Stimulated activated naive CD8-positive, alpha-beta T cell treated with anti-CD3 and anti-CD28 coated beads, Interleukin-15, Interleukin-2, amounts not matched to agents 100 U/mL and 50 U/mL, for 24 hours (primary cell): ENCODE measurements around the gene ASIC4.

Experiments
- ATAC-seq: fragments of 150-1000 bp; cut with Tn5 transposase; one replicate; pipeline ENCODE4 v1.10.0; 2021
- DNase-seq: peaks from one replicate; pipeline ENCODE4 v3.0.0; 2021

ASIC4 gene

DNA sequence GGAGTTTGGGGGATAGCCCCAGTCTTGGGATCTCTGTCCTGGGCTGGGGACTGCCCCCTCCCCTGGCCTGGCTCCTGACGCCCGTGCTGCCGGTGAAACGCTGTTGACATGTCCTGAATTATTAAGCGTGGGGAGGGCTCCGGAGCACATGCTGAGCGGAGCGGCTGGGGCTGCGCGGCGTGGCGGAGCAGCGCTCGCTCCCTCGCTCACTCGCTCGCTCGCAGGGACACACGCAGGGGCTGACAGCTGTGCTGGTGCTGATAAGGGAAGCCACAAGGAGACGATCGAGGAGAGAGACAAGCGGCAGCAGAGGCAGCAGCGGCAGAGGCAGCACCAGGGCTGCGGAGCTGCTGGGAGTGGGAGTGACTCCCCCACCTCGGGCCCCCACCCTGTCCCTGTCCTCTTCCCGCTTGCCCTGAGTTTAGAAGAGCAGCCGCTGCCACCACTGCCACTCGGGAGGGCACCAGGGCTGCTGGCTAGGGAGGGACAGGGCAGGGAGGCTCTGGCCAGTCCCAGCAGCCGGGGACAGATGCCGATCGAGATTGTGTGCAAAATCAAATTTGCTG, at the start of gene ASIC4:
TSS of gene ASIC4 (plus strand) at position 287 of the 566 bp plus-strand sequence. CDS start at position 530, 243 bp downstream.
- ATAC-seq (no peak), DNase-seq (no peak)

DNA sequence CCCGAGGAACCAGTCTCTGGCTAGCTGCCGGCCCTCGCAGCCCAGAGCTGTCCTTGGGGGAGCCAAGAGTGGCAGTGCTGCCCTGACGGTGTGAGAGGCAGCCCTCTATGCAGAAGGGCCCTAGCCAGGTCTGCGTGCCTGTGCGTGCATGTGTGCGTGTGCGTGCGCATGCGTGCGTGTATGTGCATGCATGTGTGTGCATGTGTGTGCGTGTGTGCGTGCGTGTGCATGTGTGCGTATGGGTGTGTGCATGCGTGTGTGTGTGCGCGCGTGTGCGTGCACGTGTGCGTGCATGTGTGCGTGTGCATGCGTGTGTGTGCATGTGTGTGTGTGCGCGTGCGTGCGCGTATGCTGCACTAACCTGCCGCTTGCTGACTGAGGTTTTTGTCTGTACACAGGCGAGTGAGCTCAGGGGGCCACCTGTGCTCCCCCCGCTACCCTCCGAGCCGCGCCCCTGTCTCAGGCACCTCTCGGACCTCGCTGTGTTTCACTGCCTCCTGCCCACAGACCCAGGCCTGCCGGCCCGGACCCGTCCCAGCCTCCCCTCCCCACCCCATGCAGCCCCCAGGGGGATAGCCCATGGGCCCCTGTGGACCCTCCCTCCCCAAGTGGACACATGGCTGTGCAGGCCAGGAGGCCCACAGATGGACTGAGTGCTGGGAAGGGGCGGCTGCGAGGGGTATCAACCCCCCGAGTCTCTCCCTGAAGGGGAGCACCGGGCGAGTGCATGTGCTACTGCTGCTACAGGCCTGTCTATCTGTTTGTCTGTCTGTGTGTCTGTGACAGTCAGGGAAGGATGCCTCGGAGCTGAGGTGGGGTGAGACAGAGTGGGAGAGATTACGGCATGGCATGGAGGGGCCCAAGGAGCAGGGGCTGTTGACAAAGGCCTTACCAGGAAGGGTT, 48.4 kb upstream of the ASIC4 start:
- DNase-seq = no peak
- ATAC-seq = no peak

- ATAC-seq = no peak
- DNase-seq = no peak
These were observed 47.2 kb upstream of the ASIC4 start for GRCh38 chr2:219466816-219467735.

GRCh38 chr2:219467736-219468075, 46.6 kb upstream of the ASIC4 start:
- DNase-seq (no peak), ATAC-seq (no peak)

GRCh38 chr2:219468410-219469185, 45.7 kb upstream of the ASIC4 start:
- ATAC-seq (no peak), DNase-seq (no peak)

DNA sequence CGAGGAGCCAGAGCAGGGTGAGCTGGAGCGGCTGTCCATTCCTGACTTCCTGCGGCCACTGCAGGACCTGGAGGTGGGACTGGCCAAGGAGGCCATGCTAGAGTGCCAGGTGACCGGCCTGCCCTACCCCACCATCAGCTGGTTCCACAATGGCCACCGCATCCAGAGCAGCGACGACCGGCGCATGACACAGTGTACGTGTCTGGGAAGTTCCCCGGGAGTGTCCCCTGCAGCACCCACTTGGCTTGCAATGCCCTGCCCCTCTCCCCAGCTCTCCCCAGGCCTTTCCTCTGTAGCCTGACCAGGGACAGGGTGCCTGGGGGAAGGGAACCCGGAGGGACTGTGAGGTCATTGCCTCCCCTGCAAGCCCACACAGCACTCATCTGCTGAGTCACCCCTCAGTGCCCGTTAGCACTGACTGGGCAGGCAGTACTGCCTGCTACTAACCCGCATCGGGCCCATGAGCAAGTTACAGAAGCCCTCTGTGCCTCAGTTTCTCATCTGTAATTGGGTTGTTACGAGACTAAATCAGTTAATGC, 45.0 kb upstream of the ASIC4 start:
- no peak for DNase-seq
- ATAC-seq = no peak

DNA sequence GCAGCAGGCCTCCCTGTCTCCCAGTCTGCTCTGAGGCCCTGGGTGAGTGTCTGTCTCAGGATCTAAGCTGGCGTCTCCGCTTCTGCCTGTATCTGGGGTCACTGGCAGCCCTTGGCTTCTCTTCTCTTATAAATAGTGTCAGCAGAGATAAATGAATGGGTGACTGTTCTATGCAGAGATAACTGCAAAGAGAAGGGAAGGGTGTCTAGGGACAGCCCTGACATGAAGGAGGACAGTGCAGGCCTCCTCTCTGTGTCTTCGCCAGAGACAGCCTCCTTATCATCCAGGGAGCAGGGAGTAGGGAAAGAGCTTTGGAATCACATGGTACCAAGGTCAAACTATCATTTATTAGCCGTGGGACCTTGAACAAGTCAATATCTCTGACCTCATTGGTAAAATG, 43.9 kb upstream of the ASIC4 start:
- ATAC-seq = no peak
- no peak for DNase-seq

GRCh38 chr2:219471476-219472371, 42.6 kb upstream of the ASIC4 start:
- ATAC-seq (no peak), DNase-seq (no peak)

GRCh38 chr2:219472629-219473187, 41.6 kb upstream of the ASIC4 start:
- DNase-seq (no peak), ATAC-seq (no peak)

DNA sequence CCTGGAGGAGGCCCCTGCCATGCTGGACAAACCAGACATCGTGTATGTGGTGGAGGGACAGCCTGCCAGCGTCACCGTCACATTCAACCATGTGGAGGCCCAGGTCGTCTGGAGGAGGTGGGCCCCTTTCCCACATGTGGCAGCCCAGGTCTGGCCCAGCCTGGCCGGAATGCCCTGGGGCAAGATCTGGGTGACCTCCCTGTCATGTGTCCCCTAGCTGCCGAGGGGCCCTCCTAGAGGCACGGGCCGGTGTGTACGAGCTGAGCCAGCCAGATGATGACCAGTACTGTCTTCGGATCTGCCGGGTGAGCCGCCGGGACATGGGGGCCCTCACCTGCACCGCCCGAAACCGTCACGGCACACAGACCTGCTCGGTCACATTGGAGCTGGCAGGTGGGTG, 40.8 kb upstream of the ASIC4 start:
- ATAC-seq (no peak), DNase-seq (no peak)

GRCh38 chr2:219474285-219475060, 39.8 kb upstream of the ASIC4 start:
- DNase-seq (no peak), ATAC-seq (no peak)

DNA sequence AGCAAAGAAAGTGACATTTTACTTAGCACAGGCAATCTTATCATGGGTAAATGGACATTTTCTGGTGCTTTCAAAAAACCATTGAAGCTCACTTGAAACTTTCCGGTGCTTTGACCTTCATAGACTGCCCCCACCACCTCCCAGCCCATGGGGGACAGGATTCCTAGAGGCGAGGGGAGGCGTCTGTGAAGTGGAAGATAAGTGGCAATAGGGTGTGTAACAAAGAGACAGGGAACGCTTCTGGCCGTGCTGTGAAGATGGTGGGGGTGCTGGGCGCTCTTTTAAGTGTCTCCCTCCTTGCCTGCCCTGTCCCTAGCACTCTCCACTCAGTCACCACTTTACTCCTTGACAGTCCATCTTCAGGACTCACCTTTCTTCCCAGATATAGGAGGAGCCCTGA, 39.0 kb upstream of the ASIC4 start:
- no peak for ATAC-seq
- no peak for DNase-seq

DNA sequence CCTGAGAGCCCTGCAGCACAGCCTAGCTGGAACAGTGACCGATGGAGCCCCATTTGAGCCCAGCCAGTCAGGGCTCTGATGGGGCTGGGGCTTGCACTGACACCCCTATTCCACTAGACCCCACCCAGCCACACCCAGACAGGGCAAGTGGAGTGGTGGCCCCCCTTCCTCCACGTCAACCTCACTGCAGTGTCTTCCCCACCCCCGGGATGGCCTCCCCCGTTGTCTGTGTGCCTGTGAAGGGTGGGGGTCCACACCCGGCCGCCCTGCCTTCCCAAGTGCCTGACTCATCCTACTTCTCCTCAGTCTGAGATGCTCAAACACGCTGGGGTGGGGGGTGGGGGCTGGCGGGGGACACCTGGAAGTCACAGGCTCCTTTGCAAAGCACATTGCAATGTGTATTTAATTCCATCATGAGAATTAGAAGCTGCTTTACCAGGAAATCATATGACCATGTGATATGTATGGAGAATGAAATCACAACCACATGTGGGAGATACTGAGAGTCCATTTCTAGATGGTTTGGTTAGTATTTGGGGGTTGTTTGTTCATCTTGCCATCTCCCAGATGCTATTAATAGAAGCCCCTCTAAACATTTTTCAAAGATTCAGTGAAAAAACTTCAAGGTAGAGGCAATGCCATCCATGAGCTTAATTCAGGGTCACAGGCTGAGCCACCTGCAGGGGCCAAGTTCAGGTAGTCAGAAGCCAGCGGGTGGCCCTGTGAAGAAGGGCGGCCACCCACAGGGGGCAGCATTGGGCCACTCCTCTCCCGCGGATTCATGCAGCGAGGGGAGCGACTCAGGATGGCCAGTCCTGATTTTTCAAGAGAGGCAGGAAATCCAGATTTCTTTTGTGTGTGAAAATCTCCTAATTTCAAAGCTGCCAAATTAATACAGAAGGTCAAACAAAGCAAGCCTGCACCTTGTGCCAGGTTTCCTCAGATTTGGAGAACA, 38.3 kb upstream of the ASIC4 start:
- DNase-seq = peak; percentile 83
- ATAC-seq = peak; percentile 62

DNA sequence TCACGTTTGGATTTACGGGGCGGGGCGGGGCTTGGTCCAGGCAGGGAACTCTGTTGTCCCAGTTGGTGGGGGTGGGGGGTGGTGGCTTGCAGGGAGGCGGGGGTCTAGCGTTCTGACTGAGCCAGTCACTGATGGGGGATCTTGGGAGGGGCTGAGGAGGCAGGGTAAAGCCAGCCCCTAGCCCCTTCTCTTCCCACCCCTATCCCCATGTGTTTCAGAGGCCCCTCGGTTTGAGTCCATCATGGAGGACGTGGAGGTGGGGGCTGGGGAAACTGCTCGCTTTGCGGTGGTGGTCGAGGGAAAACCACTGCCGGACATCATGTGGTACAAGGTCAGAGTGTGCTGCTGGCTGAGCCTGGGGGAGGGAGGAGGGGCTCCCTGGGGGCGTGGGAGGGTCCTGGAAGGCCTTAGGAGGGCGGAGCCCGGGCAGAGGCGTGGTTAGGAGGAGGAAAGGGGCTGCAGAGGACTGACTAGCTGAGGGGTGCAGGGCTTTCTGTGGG, 37.6 kb upstream of the ASIC4 start:
- DNase-seq = no peak
- ATAC-seq = no peak

GRCh38 chr2:219477179-219477578, 37.1 kb upstream of the ASIC4 start:
- DNase-seq (no peak), ATAC-seq (no peak)

DNA sequence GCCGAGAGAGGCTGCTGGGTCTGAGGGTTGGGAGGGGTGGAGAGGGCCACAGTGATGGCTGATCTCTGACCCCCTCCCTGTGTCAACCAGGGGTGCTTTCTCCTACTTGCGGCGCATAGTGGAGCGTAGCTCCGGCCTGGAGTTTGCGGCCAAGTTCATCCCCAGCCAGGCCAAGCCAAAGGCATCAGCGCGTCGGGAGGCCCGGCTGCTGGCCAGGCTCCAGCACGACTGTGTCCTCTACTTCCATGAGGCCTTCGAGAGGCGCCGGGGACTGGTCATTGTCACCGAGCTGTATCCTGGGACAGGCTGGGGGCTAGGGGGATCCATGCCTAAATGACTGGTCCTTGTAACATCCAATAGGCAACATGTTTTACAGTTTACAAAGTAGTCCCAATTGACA, 36.5 kb upstream of the ASIC4 start:
- no peak for DNase-seq
- ATAC-seq = no peak

DNA sequence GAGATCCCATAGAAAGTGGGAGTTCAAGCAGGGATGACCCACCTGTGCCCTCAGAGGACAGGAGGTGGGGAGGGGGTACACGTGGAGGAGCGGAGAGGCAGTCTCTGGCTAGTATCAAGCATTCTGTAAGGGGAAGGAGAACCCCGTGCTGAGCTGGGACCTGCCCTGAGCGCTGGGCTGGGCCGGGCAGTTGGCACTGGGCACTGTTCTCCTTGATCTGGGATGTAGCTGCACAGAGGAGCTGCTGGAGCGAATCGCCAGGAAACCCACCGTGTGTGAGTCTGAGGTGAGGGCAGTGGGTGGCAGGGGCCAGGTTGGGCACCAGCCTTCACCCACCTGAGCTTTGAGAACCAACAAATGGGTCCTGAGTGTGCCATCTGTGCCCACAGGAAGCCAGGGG, 35.4 kb upstream of the ASIC4 start:
- ATAC-seq = no peak
- DNase-seq = no peak

DNA sequence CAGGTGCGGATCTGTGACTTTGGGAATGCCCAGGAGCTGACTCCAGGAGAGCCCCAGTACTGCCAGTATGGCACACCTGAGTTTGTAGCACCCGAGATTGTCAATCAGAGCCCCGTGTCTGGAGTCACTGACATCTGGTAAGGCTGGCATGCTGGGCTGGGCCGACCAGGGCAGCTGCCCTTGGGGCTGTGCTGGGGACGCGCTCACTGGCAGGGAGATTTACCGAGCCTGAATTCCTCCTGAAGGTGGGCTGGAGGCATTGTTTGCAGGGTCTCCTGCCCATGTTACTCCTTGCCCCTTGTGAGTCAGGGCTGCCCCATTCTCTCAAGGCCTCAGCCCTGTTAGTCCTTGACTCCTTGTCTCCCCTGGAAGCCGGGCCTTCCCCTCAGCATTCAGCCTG, 34.3 kb upstream of the ASIC4 start:
- ATAC-seq (no peak), DNase-seq (no peak)
